ENCODE measurements around the gene NOP9.

- TF ChIP-seq CTCF (IDR thresholded peaks at IDR 0.05) (no peak), POLR2AphosphoS5 (IDR thresholded peaks at IDR 0.05) (no peak)
Observed at GRCh38 chr14:24343795-24344660, 44.4 kb downstream of the NOP9 start.

Data from esophagus muscularis mucosa (tissue), 3 donors.